CMK (cell line): ENCODE data around the gene RAP1GAP2.
A peak's percentile ranks its signal among the peaks of the same experiment; 100 is the strongest.
"Not testable (repeated sequence)": the region's sequence is repeated elsewhere in the genome, so short reads cannot be mapped to it uniquely, and the experiment has no call there.

ENCODE experiments used
- DNase-seq: peaks from one replicate; pipeline ENCODE4 v3.0.0-alpha.2; 2010; ENCODE audit warnings: low read depth

The RAP1GAP2 gene

DNA sequence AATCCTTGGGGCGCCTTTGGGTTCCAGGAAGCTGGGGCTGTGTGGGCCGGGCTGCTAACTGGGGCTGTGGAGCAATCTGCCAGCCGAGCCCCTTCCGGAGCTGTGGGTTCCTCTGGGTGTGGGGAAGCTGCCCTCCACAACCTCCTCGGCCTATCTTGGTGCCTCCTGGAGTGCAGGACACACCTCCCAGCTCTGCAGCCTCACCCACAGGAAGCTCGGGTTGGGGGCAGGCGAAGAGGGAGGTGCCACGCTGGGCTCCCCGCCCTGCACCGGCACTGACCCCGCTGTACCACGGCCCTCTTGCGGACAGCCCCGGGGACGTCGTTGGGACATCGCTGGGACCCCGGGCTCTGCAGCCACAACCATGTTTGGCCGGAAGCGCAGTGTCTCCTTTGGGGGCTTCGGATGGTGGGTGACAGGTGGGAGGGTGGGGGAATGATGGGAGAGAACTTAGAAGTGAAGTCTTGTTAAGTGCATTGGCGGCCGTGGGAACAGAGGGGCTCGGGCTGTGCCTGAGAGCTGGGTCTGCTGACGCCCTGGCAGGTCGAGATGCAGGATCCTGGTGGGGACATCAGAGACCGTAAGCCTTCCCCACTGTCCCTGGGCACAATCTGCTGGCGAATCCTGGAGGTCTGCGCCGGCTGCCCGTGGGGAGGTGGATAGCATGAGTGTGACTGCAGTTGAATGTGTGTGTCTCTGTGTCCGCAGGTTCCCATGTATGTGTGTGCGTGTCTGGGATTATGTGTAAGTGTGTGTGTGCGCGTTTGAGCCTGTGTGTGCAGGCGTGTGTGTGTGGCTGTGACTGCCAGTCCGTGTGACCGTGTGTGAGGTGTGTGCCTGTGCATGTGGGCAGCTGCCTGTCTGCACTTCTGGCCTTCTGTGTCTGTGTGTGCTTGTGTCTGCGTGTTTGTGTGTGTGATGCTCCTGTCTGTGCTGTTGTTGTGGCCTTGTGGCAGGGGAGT lies at the start of gene RAP1GAP2:
RAP1GAP2 (plus strand) TSS at position 275 of the 962 bp plus-strand sequence; CDS start at position 365, 90 bp downstream.
- peak; percentile 85 for DNase-seq

GRCh38 chr17:2749058-2749783 lies 47.0 kb upstream of the RAP1GAP2 start, which contains the start of gene CCDC92B:
TSS of gene CCDC92B (minus strand) at chr17:2749652. CDS start at chr17:2735145, 14,507 bp downstream.
- no peak for DNase-seq

GRCh38 chr17:2749784-2750181 lies 46.5 kb upstream of the RAP1GAP2 start:
- peak; percentile 22 for DNase-seq

- DNase-seq = no peak
These were observed 45.5 kb upstream of the RAP1GAP2 start for GRCh38 chr17:2750721-2751120.

GRCh38 chr17:2751491-2751890 lies 44.7 kb upstream of the RAP1GAP2 start:
- DNase-seq = no peak

DNA sequence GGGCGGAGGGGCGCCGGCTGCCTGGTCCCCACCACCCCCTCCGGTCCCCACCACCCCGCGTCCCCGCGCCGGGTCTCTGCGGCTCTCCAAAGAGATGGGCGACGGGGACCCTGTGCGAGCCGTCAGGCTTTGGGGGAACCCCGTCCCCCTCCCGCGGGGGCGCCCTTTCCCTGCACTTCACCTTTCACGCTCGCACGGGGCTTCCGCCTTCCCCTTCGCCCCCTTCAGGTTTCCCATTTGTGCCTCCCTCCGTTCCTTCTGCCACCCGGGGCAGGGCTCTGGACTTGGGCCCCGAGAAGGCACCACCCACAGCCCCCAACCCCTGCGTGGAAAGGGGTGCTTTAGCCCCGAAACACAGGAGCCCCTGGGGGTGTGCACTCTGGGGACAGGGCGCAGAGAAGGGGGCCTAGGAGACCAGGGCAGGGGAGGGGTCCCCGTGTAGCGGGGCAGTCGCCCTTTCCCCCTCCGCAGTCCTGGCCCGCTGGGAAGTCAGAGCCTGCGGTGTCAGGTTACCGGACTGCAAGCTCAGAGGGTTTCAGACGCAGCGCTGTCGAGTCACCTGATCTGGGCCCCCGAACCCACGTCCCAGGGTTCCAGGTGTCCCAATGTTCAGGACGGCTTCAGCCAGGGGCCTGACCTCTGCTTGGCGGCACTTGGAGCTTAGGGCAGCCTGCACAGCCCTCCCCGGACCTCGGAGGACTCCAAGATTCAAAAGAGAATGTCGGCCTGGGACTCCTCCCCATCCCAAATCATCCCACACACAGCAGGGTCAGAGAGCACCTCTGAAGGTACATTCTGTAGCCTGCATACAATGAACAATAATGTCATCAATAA lies 40.1 kb upstream of the RAP1GAP2 start:
- no peak for DNase-seq

DNA sequence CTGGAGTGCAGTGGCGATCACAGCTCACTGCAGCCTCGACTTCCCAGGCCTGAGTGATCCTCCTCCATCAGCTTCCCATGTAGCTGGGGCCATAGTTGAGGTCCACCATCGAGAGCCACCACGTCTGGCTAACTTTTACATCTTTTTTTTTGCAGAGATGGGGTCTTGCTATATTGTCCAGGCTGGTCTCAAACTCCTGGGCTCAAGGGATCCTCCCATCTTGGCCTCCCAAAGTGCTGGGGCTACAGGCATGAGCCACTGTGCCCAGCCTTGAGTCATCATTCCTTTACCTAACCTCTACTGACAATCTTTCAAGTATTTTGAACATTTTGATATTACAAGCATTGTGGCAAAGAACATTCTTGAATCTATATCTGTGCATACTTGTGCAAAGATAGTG lies 37.4 kb upstream of the RAP1GAP2 start:
- DNase-seq = no peak

GRCh38 chr17:2770129-2770528 lies 26.1 kb upstream of the RAP1GAP2 start:
- no peak for DNase-seq

DNA sequence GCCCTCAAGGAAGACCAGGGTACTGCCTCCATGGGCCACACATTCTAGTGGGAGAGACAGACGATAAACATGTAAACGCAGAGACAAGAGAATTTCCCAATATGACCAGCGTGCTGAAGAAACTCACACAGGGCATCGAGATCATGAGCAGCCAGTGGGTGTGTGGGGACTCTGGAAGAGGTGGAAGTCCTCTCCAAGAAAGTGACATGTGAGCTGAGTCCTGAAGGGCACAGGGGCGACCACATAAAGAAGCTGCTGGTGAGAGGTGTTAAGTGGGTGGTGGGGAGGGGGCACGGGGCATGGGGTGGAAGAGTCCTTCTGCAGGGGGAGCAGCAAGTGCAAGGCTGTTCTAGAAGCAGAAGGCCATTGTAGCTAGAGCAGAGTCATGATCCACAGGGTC lies 21.0 kb upstream of the RAP1GAP2 start:
- no peak for DNase-seq

DNA sequence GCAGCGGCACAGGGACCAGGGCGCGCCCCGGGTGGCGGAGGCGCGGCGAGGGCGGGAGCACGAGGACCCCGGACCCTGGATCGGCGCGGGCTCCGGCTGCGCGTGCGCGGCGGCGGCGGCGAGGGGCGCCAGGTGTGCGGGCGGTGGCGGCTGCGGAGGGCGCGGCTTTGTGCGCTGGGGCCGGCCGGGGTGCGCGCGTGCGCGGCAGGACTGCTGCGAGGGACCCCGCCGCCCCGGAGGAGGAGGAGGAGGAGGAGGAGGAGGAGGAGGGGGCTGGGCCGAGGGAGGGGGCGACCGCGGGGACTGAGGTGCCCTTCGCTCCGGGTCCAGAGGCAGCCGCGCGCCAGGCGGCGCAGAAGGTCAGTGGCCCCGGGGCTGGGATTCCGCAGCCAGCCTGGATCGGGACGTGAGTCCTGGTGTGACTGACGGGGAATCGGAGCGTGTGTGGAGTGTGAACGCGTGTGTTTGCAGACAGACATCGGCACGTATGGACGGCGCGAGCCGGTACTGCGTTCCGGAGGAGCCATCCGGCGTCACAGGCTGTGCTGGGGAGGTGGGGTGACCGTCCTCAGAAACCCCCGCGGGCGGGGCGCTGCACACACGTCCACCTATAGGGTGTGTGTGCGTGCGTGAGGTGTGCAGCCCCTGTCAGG lies 19.5 kb upstream of the RAP1GAP2 start:
- DNase-seq = no peak

DNA sequence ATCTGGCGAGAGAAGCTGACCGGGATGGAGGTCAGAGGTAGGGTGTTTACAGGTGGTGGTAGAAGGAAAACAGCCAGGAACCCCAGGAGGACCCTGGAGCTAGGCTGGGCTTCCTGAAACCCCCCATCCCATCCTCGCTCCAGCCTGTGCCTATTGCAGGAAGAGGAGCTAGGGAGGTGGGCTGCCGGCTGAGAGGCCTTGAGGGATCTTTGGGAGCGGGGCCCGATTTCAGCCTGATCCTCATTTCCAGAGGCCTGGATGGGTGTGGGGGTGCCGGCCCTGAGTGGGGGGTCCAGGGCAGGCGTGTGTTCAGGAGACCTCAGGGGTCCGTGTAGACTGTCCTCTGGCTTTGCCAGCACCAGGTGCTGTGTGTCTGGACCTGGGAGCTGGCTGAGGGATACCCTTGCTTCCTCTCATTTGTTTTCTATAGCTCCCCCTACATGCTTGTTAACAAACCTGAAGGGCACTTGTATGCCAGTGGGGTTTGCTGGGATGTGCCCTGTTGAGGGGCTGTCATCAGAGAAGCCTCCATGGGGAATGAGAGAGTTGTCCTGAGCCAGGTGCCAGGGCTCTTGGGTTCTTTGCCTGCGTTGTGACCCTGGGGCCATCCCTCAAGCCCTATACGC lies 18.9 kb upstream of the RAP1GAP2 start:
- DNase-seq = no peak

DNA sequence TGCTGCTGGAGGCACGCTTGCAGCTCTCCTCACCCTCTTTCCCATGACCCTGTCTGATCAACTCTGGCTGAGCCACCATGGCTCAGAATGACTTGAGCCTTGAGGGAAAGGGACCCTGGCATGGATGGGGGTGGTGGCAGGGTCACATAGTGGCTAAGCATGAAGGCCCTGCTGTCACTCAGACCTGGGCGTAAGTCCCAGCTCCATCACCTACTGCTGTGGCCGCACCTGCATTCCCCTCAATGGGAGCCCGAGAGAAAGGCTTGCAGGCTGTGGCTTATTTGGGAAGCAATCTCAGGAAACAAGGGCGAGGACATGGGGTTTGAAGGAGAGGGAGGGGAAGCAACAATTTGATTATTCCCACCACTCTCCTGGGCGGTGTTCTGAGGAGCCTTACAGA lies 17.7 kb upstream of the RAP1GAP2 start:
- DNase-seq = no peak

DNA sequence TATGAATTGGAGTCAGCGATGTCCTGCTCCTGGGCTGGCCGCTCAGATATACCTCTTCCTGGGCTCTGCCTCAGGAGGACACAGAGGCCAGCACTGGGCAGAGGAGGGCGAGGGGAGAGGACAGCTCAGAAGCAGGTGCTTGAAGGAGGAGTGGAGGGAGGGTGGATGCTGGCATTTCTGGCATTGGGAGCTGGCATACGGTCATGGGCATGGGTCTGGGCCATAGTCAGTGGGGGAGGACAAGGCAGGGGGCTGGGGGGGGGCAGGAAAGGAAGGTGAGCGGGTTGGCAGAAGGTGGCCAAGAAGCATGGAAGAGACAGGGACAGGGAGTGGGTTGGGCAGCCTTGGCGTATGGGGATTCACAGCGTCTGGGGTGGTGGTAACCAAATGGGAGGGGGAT lies 16.7 kb upstream of the RAP1GAP2 start:
- DNase-seq = no peak

DNA sequence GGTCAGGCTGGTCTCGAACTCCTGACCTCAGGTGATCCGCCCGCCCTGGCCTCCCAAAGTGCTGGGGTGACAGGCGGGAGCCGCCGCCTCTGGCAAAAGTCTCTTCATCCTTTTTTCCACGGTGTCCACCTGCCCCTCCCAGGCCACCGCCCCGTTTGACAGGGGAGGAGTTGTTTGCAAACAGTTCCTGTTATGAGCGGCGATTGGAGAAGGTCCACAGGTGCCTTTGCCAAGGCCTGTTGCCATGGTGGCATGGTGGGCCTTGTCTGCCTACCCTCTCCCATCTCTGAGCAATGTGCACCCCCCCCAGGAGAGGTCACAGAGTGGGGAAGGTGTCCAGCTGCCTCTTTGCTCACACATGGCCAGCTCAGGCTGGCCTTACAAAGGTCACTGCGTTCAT lies 16.0 kb upstream of the RAP1GAP2 start:
- DNase-seq = no peak

GRCh38 chr17:2780931-2781454 lies 15.2 kb upstream of the RAP1GAP2 start:
- no peak for DNase-seq

- not testable (repeated sequence) for DNase-seq
These were observed 14.6 kb upstream of the RAP1GAP2 start for GRCh38 chr17:2781598-2781997.

- no peak for DNase-seq
These were observed 14.2 kb upstream of the RAP1GAP2 start for GRCh38 chr17:2782055-2782454.

DNA sequence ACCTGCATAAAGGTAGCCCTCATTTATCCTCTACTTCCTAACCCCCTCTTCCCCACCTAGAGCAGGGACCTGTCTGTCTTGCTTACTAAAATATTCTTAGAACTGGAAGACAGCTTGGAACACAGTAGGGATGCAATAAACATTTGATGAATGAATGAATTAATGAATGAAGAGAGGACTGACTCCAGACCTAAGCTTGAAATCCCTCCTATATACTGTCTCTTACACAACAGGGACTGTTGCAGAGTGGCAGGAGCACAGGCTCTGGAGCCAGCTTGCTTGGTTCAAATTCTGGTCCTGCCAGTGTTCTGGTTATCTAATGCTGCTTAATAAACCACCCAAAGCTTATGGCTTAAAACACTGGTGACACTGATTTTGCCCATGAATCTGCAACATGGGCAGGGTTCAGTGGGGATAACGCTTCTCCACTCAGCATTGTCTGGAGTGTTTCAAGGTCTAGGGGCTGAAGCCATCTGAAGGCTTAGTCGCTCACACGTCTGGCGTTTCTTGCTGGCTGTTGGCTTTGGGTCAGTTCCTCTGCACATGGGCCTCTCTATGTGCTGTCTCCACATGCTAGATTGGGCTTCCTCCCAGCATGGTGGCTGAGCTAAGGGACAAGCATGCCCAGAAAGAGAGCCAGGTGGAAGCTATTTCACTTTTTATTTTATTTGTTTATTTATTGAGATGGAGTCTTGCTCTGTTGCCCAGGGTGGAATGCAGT lies 12.8 kb upstream of the RAP1GAP2 start:
- DNase-seq = no peak

DNA sequence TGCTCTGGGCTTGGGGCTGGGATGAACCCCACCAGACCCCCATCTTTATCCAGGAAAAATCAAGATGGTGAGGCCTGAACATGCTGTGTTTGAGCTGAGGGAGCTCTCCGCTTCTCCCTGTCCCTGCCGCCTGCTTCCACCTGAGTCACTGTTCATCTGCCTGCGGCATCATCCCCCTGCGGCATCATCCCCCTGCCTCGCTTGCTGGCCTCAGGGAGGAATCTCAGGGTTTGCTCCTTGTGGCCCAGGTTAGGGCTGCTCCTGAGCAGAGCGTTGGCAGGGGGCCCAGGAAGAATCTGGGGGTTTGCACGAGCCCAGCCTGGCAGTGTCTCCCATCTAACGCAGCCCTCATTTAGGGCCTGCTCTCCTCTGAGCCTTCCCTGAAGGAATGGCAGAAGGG lies 11.4 kb upstream of the RAP1GAP2 start:
- DNase-seq = no peak

GRCh38 chr17:2785376-2785775 lies 10.9 kb upstream of the RAP1GAP2 start:
- DNase-seq = not testable (repeated sequence)
